ENCODE measurements around the gene CNNM1.

Gene CNNM1

DNA sequence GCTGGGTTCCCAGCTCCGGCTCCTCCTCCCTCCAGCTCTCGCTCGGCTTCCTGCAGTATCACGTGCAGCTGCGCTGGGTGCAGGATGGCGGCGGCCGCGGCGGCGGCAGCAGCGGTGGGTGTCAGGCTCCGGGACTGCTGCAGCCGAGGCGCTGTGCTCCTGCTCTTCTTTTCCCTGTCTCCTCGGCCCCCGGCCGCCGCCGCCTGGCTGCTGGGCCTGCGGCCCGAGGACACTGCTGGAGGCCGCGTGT is at the start of gene CNNM1:
TSS of gene CNNM1 (plus strand) at position 53 of the 250 bp plus-strand sequence. CDS start at position 85, 32 bp downstream.
- DNase-seq: peak; percentile 48

DNA sequence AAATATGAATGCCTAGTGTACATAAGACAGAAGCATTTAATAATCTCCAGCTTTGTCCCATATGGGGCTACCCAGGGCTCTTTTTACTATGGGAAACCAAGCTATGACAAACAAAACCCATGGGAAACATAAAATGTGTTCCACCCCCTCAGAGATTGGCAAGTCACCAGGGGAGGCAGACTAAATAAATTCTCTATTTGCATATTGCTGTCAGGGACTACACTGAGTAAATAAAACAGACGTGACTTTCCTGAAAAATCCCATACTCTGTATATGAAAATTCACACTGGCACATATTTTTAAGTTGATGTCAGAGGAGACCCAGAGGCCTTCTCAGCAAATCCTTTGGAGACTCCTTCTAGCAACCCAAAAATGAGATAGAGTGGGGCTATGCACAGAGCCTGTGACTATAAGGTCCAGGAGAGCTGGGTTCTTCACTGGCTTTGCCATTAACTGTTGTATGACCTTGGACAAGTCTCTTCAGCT is 49.5 kb upstream of the CNNM1 start:
- no peak for DNase-seq

DNA sequence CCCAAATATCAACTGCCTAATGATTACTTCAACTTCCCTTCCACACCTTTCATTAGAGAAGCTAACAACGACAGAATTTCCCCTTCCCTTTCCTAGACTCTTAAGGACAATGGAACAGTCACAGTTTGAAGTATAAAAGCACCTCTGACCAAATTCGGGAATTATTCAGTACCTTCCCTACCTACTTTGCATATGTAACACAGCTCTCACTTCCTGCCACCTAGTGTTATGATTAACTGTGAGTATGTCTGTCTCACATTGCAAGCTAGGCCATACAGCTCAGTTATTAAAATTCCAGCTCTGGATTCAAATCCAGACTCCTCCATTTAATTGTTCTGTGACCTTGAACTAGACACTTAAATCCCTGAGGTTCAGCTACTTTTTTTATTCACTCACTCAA is 48.7 kb upstream of the CNNM1 start:
- DNase-seq: no peak

DNA sequence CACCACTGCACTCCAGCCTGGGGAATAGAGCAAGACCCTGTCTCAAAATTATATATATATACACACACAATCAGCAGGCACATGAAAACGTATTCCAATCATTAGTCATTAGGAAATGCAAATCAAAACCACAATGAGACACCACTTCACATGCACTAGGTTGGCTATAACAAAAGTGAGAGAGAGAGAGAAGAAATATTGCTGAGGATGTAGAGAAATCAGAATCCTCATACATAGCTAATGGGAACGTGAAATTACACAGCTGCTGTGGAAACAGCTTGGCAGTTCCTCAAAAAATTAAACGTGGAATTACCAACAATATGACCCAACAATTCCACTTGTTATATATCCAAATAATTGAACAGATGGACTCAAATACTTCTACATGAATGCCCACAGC is 43.3 kb upstream of the CNNM1 start:
- DNase-seq: no peak

DNA sequence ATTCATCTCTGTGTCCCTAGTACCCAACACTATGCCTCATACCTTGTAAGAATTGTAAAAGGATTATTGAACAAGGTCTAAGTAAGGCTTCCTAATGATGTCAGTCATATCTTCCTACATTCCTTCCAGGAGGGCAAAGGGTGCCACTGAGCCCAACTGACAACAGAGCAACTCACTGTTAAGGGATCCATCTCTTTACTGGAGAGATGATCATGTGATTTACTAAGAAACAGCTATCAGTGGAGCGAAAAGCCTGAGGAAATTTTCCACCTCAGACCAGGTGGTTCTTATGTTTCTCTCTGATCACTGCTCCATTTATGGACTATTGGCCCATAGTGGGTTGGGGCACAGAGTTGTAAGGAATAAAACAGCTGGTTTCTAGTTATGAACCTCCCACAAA is 38.9 kb upstream of the CNNM1 start:
- DNase-seq: no peak

DNA sequence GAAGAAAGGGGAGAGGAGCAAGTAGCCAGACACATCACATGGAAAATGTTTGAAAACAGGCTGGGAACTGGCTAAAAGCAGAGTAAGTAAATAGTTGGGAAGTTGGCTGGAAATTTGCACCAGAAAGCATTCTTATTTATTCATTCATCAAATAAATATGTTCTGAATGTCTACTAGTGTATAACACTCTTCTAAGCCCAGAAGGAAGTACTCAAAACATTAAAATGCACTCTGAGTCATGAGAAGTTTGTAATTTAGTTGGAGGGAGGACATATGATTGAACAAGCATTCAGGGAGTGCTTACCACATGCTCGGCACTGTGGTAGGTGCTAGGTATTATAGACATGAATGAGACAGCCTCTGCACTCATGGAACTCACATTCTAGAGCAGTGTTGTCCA is 37.0 kb upstream of the CNNM1 start:
- no peak for DNase-seq

DNA sequence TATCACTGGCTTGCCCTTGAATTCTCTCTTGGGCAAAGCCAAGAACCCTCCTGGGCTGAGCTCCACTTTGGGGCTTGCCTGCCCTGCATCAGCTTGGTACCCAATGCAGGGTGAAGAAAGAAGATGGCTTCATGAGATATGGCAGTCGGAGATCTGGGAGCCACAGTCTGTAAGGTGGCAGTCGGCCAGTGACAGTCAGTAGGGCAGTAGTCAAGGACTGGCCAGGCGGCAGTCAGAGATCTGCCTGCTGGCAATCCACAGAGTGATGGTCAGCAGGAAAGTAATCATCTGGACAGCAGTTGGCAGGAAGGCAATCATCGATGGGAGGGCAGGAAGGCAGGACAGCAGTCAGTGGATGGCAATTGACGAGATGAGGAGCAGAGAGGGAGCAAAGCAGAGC is 32.6 kb upstream of the CNNM1 start:
- no peak for DNase-seq

DNA sequence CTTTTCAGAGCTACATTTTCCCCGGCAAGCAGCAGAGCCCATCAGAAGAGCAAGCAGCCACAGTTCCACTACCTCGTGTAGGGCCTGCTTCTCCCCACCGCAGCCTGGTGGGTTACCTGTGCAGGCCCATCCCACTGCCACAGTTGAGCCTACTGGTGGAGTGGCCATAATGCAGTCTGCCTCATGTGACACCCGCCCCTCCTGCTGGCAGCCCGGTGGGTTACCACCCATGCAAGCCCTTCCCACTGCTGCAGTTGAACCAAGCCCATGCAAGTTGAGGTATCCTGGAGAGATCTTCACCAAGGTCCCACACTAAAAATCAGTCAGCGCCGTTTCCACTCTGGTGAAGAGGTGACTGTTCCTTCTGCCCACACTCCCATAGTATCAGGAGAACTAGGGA is 32.1 kb upstream of the CNNM1 start:
- no peak for DNase-seq

DNA sequence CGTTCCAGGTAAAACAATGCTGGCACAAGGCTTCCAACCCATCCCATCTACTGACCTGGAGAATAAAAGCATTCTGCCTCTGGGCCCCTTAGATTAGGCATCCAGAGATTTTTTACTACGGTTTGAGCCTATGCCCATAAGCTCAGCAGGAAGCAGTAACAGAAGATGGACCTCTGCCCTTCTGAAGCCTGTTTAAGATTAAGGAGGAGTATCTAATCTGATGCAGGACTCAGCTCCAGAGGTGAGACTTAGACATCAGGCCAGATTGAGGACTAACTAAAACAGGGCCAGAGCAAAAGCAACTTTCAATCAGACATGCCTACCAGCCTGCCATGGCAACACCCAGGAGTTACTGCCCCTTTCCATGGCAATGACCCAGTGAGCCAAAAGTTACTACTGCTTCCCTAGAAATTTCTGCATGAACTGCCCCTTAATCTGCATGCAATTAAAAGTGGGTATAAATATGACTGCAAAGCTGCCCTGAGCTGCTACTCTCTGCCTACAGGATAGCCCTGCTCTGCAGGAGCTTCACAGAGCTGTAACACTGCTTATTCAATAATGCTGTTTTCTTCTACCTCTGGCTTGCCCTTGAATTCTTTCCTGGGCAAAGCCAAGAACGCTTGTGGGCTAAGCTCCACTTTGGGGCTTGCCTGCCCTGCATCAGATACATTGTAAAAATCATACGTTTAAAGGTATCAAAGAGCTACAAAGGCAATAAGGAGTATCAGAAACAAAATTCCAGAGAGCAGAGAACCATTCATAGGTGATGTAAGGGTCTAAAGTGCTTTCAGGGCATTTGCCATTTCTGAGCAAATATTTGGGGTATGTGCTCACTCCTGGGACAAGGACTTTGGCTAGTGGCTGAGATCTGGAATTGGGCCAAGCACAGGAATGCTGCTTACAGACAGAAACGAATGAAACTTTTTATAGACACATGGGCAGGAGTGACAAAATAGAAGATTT is 25.0 kb upstream of the CNNM1 start:
- no peak for DNase-seq

DNA sequence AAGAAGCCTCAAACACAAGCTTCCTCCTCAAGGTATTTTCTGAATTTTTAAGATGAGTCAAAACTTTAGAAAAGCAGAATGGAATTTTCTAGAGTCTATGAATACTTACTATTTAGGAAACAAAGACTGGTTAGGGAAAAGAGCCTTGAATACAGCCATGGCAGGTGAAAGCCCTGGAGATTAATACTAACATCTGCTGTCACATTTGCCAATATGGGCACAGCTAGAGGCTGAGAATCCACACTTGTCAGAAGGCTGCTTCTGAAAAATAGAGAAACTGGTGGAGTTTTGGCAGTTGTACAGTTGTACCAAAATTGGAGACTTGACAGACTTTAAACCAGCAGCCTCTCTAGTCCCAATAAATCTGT is 24.3 kb upstream of the CNNM1 start:
- DNase-seq: no peak

DNA sequence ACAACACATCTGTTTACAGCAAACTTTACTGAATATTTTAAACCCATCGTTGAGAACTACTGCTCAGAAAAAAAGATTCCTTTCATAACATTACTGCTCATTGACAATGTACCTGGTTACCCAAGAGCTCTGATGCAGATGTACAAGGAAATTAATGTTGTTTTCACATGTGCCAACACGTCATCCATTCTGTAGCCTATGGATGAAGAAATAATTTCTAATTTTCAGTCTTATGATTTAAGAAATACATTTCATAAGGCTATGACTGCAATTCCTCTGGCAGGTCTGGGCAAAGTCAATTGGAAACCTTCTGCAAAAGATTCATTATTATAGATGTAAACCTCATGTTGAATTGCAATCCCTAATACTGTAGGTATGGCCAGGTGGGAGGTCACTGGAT is 16.7 kb upstream of the CNNM1 start:
- DNase-seq: no peak

DNA sequence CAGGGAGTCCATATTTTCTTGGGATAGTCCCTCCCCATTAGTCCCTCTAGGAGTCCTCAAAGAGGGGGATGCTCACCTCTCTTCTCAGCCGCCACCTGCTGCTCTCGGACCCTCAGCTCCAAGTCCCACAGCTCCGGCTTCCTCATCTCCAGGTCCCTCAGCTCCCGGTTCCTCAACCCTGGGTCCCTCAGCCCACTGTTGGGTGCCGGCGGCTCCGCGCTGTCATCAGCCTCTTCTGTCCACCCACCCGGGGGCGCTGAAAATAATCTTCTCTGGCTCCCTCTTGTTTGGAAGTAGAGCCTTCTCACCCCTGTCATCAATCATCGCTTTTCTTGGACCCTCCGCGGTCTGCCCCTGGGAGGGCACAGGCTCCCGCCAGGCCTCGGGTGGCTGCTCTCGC is 13.3 kb upstream of the CNNM1 start:
- DNase-seq: no peak

DNA sequence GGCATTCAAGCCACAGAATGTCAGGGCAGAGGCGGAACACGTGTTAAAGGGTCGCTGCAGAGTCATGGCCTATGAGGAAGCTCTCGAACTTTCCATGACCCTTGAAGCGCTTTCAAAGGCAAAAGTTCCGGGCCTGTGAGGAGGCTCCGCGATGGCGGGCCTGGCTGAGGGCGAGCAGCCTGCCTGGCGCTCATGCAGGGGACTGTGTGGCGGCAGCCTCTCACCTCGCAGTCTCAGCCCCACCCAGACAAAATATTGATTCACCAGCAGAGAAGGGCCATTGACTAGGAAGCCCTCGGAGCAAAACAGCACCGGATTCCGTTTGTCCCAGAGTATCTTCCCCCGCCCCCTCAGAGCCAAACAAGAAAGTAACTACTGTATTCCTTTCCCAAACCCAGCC is 12.8 kb upstream of the CNNM1 start:
- DNase-seq: no peak

DNA sequence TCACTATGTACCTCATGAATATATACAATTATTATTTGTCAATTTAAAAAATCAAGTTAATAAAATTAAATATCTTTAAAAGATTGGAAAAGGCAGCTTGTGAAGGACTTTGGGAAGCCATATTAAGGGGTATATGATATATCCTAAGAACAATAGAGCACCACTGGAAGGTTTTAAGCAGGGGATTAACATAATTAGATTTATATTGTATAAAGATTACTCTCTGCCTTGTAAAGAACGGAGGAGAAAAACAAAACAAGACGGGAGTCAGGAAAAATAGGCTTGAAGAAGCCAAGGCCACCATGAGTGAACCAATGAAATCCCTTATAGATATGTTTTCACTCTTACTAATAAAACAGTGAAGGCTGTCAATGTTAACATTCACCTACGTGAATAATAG is 11.1 kb upstream of the CNNM1 start:
- no peak for DNase-seq

DNA sequence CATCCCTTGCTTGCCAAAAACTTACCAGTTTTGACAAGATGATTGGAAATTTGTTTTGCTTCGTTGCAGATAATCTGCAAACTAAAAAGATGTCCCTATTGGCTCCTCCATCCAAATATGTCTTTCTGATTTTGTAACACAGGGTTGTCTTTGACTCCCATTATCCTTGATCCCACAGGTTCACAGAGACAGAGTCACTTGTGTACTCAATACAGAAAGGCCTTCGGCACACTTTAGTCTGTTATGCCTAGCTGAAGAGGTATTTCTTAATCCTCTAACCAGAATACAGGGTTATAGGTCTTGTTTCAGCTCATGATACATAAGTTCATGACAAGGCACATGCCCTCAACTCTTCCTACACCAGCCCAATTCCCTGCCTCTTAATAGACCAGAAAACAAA is 10.7 kb upstream of the CNNM1 start:
- DNase-seq: no peak

DNA sequence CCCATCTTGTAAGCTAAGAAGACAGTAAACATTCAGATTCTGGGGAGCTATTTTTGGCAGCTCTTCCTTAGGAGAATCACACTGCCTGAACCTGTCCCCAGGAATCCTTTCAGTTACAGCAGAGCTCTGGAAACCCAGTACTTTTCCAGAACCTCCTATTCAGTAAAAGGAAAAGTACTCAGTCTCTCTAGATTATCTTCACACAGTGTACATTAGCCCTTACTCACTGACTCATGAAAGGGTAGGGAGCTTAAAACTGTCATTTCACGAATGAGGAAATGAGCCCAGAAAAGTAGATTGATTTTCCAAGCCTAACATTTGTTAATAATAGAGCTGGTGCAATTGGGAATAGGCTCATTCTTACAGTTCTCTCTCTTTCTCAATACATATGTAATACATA is 3.9 kb upstream of the CNNM1 start:
- no peak for DNase-seq

DNA sequence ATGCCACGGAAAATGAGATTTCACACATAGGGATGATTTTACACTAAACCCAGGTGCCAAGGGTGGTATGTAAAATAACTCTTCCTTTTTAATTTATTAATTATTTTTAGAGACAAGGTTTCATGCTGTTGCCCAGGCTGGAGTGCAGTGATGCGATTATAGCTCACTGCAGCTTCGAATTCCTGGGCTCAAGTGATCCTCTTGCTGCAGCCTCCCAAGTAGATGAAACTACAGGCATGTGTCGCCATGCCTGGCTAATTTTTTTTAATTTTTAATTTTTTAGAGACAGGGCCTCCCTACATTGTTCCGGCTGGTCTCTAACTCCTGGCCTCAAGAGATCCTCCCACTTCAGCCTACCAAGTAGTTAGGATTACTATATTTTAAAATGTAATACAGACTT is 2.3 kb upstream of the CNNM1 start:
- no peak for DNase-seq

DNA sequence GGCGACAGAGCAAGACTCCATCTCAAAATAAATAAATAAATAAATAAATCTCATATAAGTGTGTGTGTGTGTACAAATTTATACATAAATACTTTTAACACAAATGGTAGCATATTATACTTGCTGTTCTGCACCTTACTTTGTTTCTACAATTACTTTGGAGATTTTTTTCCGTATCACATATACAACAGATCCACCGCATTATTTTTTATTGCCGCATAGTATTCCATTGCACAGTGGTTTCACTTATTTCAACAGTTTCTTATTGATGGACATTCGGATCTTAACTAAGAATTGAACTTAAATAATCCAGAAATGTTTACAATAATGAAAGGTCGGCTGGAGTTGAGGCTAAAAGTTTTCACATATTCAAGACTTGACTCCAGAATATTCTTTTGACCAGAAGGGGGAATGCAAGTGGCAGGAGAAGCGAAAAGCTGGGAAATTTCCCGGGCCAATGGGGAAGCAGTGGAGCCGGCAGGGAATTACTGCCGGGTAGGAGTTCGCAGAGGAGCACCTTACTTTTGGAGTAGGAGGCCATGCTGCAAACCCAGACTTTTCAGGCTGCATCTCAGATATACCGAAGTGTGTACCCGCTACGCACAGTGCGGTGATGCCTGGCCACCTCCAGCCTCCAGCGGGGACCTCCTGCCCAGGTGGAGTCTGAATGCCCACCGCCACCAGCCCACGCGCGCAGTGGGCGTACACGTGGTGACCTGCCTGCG is 415 bp upstream of the CNNM1 start:
- peak; percentile 24 for DNase-seq

DNA sequence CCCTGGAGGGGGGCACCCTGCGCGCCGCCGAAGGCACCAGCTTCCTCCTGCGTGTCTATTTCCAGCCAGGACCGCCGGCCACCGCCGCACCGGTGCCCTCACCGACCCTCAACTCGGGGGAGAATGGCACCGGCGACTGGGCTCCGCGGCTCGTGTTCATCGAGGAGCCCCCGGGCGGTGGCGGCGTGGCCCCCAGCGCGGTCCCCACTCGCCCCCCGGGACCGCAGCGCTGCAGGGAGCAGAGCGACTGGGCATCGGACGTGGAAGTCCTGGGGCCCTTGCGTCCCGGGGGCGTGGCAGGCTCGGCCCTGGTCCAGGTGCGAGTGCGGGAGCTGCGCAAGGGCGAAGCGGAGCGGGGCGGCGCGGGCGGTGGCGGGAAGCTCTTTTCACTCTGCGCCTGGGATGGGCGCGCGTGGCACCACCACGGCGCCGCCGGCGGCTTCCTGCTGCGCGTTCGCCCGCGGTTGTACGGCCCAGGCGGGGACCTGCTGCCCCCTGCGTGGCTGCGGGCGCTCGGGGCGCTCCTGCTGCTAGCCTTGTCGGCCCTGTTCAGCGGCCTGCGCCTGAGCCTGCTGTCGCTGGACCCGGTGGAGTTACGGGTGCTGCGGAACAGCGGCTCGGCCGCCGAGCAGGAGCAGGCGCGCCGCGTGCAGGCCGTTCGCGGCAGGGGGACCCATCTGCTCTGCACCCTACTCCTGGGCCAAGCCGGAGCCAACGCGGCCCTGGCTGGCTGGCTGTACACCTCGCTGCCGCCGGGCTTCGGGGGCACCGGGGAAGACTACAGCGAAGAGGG is 594 bp downstream of the CNNM1 start:
- peak; percentile 33 for DNase-seq

DNA sequence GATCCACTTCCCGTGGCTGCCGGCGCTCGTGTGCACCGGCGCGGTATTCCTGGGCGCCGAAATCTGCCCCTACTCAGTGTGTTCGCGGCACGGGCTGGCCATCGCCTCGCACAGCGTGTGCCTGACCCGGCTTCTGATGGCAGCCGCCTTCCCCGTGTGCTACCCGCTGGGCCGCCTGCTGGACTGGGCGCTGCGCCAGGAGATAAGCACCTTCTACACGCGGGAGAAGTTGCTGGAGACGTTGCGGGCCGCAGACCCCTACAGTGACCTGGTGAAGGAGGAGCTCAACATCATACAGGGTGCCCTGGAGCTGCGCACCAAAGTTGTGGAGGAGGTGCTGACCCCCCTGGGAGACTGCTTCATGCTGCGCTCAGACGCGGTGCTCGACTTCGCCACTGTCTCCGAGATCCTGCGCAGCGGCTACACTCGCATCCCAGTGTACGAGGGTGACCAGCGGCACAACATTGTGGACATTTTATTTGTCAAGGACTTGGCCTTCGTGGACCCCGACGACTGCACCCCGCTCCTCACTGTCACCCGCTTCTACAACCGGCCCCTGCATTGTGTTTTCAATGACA is 1.3 kb downstream of the CNNM1 start:
- no peak for DNase-seq

DNA sequence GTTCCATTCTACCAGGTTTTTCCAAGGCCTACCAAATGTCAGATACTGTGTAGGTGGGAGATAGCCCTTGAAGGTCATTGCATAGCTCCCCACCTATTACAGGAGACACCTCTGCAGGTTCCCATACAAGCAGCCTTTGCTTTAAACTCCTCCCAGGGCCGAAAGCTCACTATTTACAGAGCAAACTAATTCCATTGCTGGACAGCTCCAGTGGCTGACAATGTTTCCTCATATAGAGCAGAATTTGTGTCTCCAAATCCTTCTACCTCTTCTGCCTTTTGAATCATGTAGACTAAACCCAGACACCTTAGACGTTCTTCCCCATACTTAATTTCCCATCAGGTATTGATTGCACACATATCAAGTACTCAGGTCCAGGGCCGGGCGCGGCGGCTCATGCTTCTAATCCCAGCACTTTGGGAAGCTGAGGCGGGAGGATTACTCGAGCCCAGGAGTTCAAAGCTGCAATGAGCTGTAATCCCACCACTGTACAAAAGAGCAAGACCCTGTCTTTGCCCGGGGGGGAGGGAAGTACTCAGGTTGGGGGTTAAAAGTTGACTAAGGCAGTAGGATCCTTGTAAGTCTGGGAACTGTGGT is 2.1 kb downstream of the CNNM1 start:
- DNase-seq: no peak

DNA sequence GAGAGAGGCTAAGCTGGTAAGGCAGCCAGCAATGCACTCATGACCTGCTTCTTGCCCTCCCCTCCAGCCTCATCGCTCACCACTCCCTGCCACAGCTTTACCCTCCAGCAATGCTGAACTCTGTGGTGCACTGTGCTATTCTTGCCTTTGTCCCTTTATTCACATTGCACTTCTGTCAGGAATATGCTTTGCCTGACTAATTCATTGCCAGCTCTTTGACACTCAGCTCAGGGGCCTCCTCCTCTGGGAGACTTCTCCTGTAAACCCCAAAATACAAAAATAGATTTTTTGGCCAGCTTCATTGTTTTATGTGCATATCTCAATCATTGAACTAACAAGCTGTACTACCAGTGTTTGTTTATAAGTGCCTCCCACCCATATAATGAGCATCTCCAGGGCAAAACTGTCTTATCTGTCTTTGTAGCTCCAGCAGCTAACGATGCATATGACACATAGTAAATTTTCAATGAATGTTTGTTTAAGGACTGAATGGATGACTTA is 8.2 kb downstream of the CNNM1 start:
- no peak for DNase-seq

DNA sequence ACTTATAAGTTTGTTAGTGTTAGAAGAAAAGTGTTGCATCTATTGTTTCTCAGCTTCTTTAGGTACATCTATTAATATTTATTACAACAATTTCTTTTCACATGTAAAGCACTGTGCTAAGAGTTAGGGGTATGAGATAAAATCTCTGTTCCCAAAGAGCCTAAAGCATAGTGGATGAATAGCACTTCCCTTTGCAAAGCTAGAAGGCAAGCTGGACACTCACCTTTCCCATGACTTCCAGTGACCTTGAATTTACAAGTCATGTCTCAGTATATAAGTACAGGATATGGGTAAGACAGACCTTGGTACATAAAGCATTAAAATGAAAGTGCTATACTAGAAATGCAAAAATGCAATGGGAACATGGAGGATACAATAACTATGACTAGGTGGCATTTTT is 8.7 kb downstream of the CNNM1 start:
- no peak for DNase-seq
